ENCODE data around the gene VPS16.

Gene VPS16

DNA sequence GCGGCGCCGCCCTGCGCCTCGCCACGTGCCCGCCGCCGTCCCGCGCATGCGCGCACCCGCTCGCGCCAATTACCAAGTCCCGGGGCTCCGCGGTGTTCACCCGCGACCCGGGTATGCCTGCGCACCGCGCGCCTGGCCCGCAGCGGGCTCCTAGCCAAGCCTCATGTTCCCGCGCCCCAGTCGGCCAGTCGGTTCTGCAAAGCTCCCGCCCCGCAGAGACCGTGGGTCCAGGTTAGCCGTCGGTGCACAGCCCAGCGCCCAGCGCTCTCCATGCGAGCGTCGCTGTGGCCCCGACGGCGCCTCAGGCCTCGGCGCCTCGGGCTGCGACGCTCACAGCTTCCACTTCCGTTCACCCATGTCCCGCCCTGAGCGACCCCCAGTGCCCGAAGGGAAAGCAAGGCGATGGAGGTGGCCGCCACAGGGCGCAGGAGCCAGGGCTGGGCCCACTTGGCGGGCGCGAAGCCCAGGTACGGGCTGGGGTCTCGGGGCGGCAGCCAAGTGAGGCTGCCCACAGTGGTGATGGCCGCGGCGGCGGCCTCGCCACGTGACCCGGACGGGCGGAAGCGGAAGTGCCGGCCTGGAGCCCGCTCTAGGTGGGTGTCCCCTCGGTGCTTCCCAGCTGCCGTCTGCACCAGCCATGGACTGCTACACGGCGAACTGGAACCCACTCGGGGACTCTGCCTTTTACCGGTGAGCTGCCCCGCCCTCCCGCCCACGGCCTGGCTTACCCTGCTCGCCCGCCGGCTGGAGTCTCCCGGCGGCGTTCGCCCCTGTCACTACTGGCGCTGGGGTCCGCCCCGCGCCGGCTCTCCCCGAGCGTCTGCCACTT lies at the start of gene VPS16, which contains the start of gene PCED1A:
TSS of gene VPS16 (plus strand) at position 608 of the 829 bp plus-strand sequence. CDS start at position 638, 30 bp downstream.
TSS of gene PCED1A (minus strand) at position 518 of the 829 bp plus-strand sequence. CDS start 743 bp downstream, outside the sequence.
- DNase-seq (ENCODE audit: low read depth in 2 of 3, low spot score in 2 of 3) = peak; percentile 76 to 92 (median 85)

DNA sequence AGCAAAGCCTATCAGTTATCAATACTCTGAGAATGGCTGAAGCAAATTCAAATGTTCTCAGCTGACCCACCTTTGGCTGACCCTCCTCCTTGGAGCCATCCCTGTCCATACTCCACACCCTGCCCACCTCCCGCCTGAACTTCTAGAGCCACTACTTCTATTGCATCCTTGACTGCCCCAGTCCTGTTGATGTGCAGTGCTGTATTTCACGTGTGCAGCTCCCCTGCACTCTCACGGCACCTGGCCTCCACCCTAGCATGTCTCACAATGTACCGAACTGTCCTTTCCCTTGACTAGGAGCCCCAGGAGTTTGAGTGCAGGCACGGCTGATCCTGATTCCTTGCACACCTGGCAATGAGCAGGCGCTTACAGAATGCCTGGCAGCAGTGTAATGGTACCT lies 47.1 kb upstream of the VPS16 start:
- DNase-seq (ENCODE audit: low read depth in 2 of 3, low spot score in 2 of 3) = no peak

GRCh38 chr20:2794202-2794748 lies 46.3 kb upstream of the VPS16 start:
- DNase-seq (ENCODE audit: low read depth in 2 of 3, low spot score in 2 of 3) = no peak

GRCh38 chr20:2794866-2795447 lies 45.6 kb upstream of the VPS16 start:
- DNase-seq (ENCODE audit: low read depth in 2 of 3, low spot score in 2 of 3) = no peak

GRCh38 chr20:2795451-2795850 lies 45.1 kb upstream of the VPS16 start:
- DNase-seq (ENCODE audit: low read depth in 2 of 3, low spot score in 2 of 3) = no peak

DNA sequence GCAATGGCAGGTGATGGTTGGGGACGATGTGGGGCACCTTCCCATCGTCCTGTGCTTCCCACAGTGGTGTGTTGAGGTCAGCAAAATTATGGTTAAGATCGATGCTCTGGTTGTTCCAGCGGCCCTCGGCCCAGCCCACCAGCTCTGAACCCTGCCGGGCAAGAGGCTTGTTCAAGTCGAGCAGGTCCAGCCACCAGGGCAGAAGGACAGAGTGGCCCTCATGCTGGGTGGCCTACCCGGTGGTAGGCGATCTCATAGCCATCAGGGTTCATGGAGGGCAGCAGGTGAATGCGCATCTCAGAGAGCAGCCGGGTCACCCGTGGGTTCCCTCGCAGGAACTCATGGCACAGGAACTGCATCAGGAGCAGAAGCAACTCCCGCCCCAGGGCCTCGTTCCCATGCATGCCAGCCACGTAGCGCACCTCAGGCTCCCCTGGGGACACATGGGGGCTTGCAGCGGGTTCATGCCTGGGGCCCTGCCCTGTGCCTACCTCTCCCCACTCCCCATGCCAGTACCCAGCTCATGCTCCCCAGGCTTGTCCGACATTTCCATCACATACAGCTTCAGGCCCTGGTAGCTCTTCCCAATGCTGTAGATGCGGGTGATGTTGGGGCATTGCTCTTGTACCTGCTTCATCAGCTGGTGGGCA lies 44.4 kb upstream of the VPS16 start:
- no peak for DNase-seq (ENCODE audit: low read depth in 2 of 3, low spot score in 2 of 3)

DNA sequence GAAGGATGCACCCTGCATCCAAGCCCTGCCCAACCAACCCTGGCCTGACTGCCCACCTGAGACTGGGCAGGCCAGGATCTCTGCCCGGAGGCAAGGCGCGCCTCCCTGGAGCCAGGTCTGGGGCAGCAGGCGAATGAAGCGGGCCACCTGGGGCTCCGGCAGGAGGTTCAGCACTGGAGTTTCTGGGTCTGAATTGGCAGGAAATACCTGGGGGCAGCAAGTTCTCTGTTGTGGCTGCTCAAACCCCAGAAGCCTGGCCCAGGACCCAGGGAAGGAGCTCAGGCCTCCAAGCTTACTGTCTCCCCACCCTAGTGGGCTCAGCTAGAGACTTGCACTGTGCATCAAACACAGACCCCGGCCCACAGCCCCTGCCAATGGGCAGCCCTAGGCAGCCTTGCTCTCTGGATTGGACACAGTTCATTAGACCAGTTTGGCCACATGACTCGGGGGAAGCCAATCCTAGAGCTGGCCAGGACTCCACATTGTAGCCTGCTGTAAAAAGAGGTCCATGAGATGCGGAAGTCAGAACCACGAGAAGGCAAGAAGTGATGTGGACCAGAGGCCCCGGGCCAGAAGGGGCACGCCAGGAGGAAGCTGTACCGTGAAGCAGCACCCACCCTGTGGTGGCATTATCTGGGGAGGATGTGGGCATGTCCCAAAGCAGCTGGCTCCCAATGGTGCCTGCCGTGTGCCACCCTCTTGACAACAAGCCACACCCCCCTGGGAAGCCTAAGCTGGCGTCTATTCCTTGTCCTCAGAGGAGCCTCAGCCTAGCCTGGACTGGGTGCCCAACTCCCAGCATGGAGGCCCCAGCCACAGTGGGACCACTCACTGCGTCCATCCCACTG lies 43.2 kb upstream of the VPS16 start:
- DNase-seq (ENCODE audit: low read depth in 2 of 3, low spot score in 2 of 3) = no peak

- no peak for DNase-seq (ENCODE audit: low read depth in 2 of 3, low spot score in 2 of 3)
Measured at GRCh38 chr20:2798095-2798805, 42.3 kb upstream of the VPS16 start.

DNA sequence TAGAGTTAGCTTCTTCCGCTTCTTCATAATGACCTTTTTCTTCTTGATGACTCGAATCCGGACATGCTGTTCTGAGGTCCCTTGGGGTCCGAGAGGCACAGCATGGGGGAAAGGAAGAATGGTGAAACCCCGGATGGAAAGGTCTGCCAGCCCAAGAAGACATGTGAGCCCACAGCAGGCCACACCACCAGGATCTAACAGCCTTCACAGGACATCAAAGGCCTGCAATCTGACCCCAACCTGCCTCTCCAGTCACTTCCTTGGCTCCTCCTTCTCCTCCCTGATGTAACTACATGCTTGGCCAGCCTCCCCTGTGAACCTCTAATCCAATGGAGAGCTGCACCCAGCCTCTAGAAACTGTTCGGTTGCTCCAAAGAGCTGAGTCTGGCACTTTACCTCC lies 41.7 kb upstream of the VPS16 start:
- DNase-seq (ENCODE audit: low read depth in 2 of 3, low spot score in 2 of 3) = no peak

GRCh38 chr20:2799271-2799670 lies 41.3 kb upstream of the VPS16 start:
- no peak for DNase-seq (ENCODE audit: low read depth in 2 of 3, low spot score in 2 of 3)

GRCh38 chr20:2799688-2800520 lies 40.6 kb upstream of the VPS16 start:
- no peak for DNase-seq (ENCODE audit: low read depth in 2 of 3, low spot score in 2 of 3)

- no peak for DNase-seq (ENCODE audit: low read depth in 2 of 3, low spot score in 2 of 3)
Measured at GRCh38 chr20:2800521-2801285, 39.8 kb upstream of the VPS16 start, which contains the start of gene CPXM1. Gene CPXM1, minus strand, starts transcription at chr20:2800627. Its CDS starts 55 bp downstream, at chr20:2800572.

DNA sequence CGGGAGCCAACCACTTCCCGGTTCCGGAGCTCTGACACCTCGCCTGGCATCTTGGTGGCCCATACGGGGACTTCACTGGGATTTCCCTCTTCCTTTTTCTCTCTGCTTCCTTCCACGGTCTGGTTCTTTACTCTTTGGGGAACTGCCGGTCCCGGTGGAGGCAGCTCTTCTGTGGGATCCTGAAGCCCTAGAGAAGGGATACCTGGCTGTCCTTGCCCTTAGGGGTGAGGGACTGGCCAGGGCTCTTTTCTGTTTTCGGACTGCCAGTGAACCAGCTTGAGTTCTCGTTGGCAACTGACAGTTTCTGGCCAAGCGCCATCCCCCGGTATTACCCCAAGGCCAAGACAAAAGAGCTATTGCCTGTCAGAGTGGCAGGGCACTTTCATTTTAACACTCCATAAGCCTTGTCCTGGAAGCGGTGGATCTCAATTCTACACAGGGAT lies 39.2 kb upstream of the VPS16 start:
- DNase-seq (ENCODE audit: low read depth in 2 of 3, low spot score in 2 of 3) = no peak

DNA sequence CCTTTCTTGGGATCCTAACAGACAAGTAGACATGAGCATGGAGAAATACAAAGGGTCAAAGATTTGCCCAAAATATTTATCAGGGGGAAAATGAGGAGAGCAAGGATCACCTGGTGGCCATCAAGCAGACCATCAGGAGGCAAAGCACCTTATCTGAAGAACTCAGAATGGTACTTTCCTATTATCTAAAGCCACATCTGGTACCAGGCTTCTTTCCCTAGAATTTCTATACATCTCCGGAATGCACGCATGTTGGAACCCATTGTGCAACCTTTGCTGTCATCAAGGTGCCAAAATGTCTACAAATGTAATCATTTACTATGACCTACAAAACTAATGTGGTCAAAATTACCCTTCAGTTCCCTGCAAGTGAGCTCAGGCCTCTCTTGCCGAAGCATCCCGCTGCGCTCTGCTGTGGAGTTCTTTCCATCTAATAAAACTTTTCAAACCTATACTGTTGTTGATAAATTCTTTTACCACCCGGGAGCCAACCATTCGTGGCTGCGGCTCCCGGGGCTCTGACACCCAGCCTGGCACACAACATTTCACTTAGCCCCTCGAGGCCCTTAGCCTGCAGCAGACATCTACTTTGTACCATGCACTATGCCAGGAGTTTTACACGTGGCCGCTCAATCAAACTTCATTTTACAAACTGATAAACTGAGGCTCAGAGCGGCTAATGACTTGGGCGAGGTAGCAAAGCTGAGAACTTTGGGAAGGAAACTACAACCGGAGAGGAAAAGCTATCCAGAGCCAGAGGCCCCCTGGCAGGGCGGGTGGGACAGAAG lies 36.3 kb upstream of the VPS16 start:
- DNase-seq (ENCODE audit: low read depth in 2 of 3, low spot score in 2 of 3) = no peak

DNA sequence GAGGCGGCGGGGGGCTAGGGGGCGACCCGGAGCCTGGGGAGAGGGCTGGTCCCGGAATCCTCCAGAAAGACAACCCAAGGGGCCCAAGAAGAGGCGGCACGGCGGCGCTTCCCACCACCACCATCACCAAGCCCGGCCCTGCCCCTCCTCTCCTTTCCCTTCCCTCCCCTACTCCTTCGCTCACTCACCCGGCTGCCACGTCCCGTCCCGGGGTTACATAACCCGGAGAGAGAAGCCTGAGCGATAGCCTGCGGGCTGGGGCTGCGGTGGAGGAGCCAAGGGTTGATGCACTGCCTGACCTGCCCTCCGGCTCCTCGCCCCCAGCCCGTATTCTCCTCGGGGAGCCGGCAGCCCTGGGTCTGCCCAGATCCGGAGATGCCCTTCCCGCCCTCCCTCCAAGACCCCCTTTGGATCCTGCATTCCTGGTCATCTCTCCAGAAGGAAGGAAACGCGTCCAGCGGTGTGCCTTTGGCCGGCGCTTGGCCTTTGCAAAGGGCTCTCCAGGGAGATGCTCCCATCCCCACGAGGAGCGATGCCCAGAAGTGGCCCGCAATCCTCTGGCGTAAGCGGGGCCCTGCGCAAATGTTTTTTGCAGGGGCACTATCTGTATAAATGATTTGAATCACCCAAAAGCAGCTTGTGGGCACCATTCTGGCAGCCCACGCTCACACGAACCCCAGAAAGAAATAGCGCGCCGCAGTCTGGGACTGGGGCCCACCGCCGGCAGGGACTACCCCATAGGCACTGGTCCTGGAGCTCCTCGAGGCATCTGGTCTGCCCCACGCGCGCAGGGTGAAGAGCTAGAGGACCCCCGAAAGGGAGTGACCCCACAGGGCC lies 35.5 kb upstream of the VPS16 start:
- DNase-seq (ENCODE audit: low read depth in 2 of 3, low spot score in 2 of 3) = no peak

DNA sequence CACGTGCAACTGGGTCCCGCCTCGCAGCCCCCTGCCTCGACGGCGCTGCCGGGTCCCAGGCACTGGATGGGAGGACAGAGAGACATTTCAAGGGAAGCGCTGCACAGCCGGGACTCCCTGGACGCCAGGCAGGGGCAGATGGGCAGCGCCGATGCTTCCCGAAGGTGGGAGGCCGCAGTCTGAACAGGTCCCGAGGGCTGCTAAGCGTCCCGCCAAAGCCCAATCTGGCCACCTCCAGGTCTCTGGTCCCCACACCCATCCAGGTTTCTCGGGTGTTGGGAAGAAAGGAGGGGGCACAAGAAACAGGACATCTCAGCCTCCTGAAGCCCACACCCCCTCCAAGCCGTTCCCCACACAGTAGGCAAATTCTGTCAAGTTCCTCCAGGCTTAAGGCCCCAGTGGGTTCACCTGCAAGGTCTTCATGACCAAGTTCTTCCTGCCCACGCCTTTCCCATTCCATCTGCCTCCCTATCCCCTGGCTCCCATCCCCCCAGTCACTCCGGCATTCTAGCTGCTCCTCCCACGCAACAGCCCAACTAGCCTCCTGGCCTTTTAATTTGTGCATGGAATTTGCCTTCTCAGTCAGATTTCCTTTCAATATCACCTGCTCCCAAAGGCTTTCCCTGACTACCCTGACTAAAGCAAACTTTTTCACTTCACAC lies 34.7 kb upstream of the VPS16 start:
- DNase-seq (ENCODE audit: low read depth in 2 of 3, low spot score in 2 of 3) = no peak
